Suppressor macrophage treated with lipopolysaccharide for 4 hours (primary cell): ENCODE results near the gene MLLT3.

Experiments used
- DNase-seq: peaks from one replicate; pipeline ENCODE4 v3.0.0-alpha.2; 2020

MLLT3 gene

GRCh38 chr9:20553558-20554149 lies 68.6 kb downstream of the MLLT3 start:
- DNase-seq: no peak

GRCh38 chr9:20552874-20553557 lies 69.3 kb downstream of the MLLT3 start:
- DNase-seq: no peak

- no peak for DNase-seq
Measured at GRCh38 chr9:20551835-20552234, 70.5 kb downstream of the MLLT3 start.

DNA sequence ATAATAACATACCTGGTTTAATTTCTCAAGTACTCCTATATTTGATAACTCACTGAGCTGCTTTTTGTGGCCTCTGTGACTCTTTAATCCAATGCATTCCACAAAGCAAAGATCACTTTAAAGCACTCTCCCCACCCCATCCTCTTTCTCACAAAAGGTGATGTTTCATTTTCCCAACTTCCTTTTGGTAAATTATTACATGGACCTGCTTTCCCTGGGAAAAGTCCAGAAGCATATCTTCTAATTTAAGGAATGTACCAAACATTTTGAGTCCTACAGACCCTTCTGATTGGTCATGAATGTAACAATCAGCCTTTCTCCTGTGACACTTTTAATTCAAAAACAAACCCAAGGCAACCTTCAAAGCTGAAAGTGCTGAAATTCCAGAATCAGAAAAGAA lies 71.1 kb downstream of the MLLT3 start:
- no peak for DNase-seq

- DNase-seq: no peak
Measured at GRCh38 chr9:20550326-20550725, 72.0 kb downstream of the MLLT3 start.

DNA sequence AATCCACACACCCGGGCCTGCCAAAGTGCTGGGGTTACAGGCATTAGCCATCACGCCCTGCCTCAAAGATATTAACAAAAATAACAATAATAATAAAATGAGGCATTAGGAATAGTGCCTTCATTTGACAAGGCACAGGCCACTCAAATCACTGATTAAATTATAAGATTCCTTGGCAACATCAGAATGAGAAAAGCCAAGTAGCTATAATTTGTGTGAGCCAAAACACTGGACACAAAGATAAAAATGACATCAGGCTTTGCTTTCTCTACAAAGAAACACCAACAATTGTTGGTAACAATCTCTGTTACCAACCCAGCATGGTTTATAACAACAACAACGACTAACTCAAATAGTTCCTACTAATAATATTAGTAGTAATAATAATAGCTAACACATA lies 73.2 kb downstream of the MLLT3 start:
- DNase-seq: no peak

DNA sequence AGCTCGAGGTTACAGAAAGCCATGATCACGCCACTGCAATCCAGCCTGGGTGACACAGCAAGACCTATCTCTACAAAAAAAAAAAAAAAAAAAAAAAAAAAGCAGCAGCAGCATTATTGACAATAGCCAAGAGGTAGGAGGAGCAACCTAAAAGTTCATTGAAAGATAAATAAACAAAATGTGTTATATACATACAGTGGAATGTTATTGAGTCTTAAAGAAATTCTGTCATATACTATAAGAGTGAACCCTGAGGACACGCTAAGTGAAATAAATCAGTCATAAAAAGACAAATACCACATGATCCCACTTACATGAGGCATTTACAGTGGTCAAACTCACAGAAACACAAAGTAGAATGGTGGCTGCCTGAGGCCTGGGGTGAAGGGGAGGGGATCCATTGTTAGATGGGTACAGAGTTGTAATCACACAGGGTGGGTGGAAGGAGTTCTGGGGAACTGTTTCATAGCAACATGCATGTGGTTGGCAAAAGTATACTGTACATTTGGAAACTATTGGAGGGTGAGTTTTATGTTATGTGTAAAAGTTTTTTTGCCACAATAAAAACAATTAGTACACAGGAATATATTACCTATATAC lies 77.2 kb downstream of the MLLT3 start:
- no peak for DNase-seq

- no peak for DNase-seq
Measured at GRCh38 chr9:20540169-20540863, 82.0 kb downstream of the MLLT3 start.

GRCh38 chr9:20538956-20539355 lies 83.3 kb downstream of the MLLT3 start:
- peak; percentile 15 for DNase-seq

GRCh38 chr9:20538092-20538491 lies 84.2 kb downstream of the MLLT3 start:
- no peak for DNase-seq

DNA sequence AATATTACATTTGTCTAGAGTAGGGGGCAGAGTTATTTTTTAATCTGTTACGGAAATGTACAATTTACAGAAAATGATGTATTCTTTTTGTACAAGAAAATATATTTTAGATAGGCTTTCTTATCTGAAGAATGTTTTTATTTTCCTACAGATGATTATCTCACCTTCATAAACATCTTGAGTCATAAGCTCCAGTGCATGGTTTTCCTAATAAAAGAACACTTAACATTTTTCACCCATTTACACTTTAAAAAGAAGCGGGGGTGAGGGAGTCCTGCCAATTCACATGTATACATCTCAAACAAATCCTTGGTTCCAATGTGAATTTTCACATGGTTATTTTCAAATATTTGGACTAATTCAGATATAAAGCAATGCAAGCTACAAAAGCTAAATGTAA lies 85.0 kb downstream of the MLLT3 start:
- DNase-seq: no peak

DNA sequence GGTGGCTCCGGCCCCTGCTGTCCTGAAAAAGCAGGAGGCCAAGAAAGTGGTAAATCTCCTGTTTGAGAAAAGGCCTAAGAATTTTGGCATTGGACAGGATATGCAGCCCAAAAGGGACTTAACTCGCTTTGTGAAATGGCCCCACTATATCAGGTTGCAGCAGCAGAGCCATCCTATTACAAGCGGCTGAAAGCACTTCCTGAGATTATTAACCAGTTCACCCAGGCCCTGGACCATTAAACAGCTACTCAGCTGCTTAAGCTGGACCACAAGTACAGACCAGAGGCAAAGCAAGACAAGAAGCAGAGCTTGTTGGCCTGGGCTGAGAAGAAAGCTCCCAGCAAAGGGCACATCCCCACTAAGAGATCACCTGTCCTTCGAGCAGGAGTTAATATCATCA lies 89.7 kb downstream of the MLLT3 start:
- no peak for DNase-seq

DNA sequence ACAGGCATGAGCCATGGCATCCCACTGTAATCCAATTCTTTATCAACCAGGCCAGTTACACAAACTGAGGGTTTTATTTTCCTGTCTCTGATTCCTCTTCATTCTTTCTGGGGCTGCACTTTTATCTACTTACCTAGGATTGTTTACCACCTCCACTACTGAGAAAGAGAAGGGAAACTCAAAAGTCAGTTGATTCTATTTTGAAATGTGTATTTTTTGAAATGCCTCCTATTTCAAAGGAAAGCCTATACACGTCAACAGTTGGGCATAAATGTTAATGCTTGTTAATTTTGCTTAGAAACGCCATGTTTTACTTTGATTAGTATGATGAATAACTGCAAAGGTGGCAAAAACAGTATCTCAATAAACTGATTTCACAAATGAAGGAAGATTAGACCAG lies 92.5 kb downstream of the MLLT3 start:
- no peak for DNase-seq

GRCh38 chr9:20528253-20528652 lies 94.0 kb downstream of the MLLT3 start:
- no peak for DNase-seq

DNA sequence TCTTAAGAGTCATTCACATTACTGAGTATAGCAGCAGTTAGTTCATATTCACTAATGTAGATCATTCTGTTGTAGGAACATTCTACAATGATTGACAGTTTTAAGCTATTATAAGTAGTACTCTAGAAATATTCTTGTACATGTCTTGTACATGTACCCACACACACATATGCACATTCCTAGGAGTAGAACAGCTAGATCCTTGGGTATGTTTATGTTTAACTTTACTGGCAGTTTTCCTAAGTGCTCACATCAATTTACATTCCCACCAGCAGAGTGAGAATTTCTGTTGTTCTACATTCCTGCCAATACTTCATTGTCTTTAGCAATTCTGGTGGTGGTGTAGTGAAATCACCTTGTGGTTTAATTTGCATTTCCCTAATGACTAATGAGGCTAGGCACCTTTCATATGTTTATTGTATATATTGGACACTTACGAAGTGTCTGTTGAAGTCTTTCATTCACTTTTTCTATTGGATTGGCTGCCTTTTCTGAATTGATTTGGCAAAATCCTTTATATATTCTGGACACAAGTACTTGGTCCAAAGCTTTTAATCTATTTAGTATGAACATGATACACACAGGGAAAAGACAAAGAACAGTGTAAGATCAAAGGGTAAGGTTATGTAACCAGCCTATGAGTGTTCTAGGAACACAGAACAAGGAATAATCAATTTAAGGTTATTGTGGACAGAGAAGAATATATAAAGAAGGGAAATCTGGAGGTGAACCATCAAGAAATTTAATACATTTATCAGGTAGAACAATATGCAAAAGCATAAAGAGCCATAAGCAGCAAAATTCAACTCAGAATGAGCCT lies 95.6 kb downstream of the MLLT3 start:
- no peak for DNase-seq

- DNase-seq: no peak
Measured at GRCh38 chr9:20524776-20525175, 97.5 kb downstream of the MLLT3 start.

- no peak for DNase-seq
Measured at GRCh38 chr9:20518737-20519136, 103.6 kb downstream of the MLLT3 start.

DNA sequence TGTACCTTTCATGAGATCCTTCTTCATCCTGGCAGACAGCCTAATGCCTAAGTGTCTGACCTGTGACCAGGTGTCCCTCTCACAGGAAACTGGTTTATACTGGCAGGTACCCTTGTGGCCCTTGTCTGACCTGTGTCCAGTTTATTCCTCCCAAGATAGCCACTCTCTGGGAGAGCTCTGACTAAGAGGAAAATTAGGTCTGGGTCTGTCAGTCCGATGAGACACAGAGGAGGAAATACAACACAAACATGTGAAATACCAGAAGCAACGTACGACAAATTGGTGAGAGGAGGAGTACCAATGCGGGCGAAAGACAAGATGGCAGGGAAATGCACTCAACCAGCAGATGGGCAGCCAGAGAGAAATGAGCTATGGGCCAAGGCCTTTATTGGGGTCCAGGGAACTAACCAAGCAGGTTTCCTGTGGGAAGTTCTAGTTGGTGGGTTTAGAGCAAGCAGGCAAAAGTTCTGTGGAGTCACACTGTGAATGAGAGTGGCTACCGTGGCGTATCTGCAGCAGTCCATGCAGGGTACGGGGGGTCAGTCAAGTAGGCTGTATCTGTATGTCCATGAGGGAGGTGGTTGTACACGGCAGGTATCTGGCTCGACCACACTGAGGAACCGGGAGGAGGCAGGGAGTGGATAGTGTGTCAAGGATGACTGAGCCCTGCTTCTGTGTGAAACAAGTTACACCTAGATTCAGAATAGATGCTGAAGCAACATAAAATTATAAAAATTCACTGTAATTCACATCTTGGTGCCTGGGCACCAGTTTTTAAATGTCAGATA lies 109.0 kb downstream of the MLLT3 start:
- DNase-seq: no peak

DNA sequence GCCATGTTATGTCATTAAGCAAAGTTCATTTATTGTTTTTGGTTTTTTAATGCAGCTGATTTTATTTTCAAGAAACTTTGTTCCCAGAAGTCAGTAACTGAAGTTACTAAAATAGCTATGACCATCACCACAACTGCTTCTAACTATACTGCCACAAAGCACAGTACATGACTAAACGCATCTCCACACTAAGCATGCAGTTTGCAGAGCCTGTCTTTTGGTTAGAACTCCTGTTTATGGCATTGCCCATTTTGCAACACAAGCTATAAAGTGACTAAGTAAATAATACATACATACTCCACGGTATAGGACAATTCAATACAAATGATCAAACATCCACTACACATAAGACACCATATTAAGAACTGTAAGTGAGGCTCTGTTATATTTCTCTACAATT lies 109.7 kb downstream of the MLLT3 start:
- no peak for DNase-seq

- no peak for DNase-seq
Measured at GRCh38 chr9:20512106-20512505, 110.2 kb downstream of the MLLT3 start.

GRCh38 chr9:20511686-20512085 lies 110.6 kb downstream of the MLLT3 start:
- no peak for DNase-seq

- DNase-seq: no peak
Measured at GRCh38 chr9:20509466-20509865, 112.8 kb downstream of the MLLT3 start.
